Smooth muscle cell (in vitro differentiated cells): ENCODE data around the gene TCTA. TPM values are rescaled to one million over a fixed set of nuclear protein-coding genes. Genes with fewer than 3 reads are reported as not detected.

ENCODE experiments used
- DNase-seq: peaks from one replicate; lab custom pipeline; 2025; ENCODE audit not compliant: unreplicated experiment; lab: John Stamatoyannopoulos, UW
- H2AFZ ChIP-seq: fragments of 200-600 bp; sonication (generic); 2 replicates; pipeline ENCODE4 v1.6.0; 2016; ENCODE audit warnings: antibody characterized with exemption, low read depth, mild to moderate bottlenecking
- H3F3A ChIP-seq: fragments of 200-600 bp; sonication (generic); 2 replicates; pipeline ENCODE4 v1.6.0; 2017; ENCODE audit warnings: antibody characterized with exemption, low read depth
- H3K27ac ChIP-seq: fragments of 200-600 bp; sonication (generic); 2 replicates; pipeline ENCODE4 v1.5.1; 2016; ENCODE audit warnings: low read depth, mild to moderate bottlenecking
- H3K27me3 ChIP-seq: fragments of 200-600 bp; sonication (generic); 2 replicates; pipeline ENCODE4 v1.6.1; 2016; ENCODE audit warnings: low read depth, mild to moderate bottlenecking
- H3K36me3 ChIP-seq: fragments of 200-600 bp; sonication (generic); 2 replicates; pipeline ENCODE4 v1.5.1; 2016; ENCODE audit warnings: low read depth
- H3K4me1 ChIP-seq: fragments of 200-600 bp; sonication (generic); 2 replicates; pipeline ENCODE4 v1.5.1; 2016; ENCODE audit warnings: low read depth
- H3K4me2 ChIP-seq: fragments of 200-600 bp; sonication (generic); 2 replicates; pipeline ENCODE4 v1.6.0; 2016; ENCODE audit warnings: mild to moderate bottlenecking
- H3K4me3 ChIP-seq: fragments of 200-600 bp; sonication (generic); 2 replicates; pipeline ENCODE4 v1.5.1; 2016; ENCODE audit warnings: mild to moderate bottlenecking
- H3K79me2 ChIP-seq: fragments of 200-600 bp; sonication (generic); 2 replicates; pipeline ENCODE4 v1.6.0; 2016; ENCODE audit warnings: low read depth, mild to moderate bottlenecking
- H3K9ac ChIP-seq: fragments of 200-600 bp; sonication (generic); 2 replicates; pipeline ENCODE4 v1.6.0; 2016; ENCODE audit warnings: low read depth
- H3K9me3 ChIP-seq: fragments of 200-600 bp; sonication (generic); replicated peaks from 2 replicates; pipeline ENCODE4 v1.5.1; 2016; ENCODE audit warnings: low read depth
- H4K20me1 ChIP-seq: fragments of 200-600 bp; sonication (generic); 2 replicates; pipeline ENCODE4 v1.6.0; 2016; ENCODE audit warnings: low read depth
- CTCF ChIP-seq: fragments of 200-600 bp; sonication (generic); IDR thresholded peaks from 2 replicates; pipeline ENCODE4 v1.5.1; 2017; ENCODE audit warnings: borderline replicate concordance, mild to moderate bottlenecking, antibody characterized with exemption; ENCODE audit not compliant: insufficient read depth, poor library complexity, severe bottlenecking
- WGBS: methylation state at CpG from one replicate; pipeline ENCODE4 v1.1.7; 2016; ENCODE audit warnings: low lambda C conversion rate; 5-methylcytosine and 5-hydroxymethylcytosine counted together
- polyA plus RNA-seq: library from polyadenylated mRNA; unstranded; fragments of >200 nt; fragmentation: Nextera tagmentation; extraction: Ambion mirVana; gene quantifications from 2 replicates; pipeline ENCODE4 v1.2.1, GENCODE V29; 2016
- total RNA-seq: library from RNA; depleted of rRNA; stranded (reverse); fragments of >200 nt; gene quantifications from 2 replicates; pipeline ENCODE4 v1.2.3, GENCODE V29; 2014

Gene TCTA
- total and polyA plus RNA-seq, 2 experiments from 2014 or later = 11.0 to 12.8 TPM

DNA sequence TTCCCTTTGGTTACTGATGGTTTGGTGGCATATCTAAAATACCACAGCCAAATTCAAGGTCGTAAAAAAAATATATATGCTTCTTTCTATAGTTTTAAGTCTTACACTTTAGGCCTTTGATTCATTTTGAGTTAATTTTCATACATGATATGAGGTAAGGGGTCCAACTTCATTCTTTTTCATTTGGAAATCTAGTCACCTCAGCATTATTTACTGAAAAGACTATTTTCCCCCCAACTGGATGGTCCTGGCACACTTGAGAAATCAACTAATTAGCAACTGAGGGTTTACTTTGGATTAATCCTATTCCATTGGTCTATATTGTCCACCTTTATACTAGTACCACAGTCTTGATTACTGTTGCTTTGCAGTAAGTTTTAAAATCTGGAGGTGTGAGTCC lies 26.6 kb upstream of the TCTA start:
- H3K79me2 ChIP-seq = peaks cover 100% of the 10 kb centered on the region
- H3K4me2 ChIP-seq = no peak overlapping the region
- no peak for TF ChIP-seq CTCF
- H3K9me3 ChIP-seq = no peaks in the 10 kb centered on the region
- 100% methylated on average over 1 of the region's 1 CpG for WGBS
- peaks cover 100% of the 10 kb centered on the region for H4K20me1 ChIP-seq
- H3K36me3 ChIP-seq = no peaks in the 10 kb centered on the region
- no peaks in the 10 kb centered on the region for H3K4me1 ChIP-seq
- H3K4me3 ChIP-seq = no peak overlapping the region
- no peak for DNase-seq
- H3F3A ChIP-seq = peaks cover 7% of the 10 kb centered on the region
- no peaks in the 10 kb centered on the region for H3K27me3 ChIP-seq
- no peak overlapping the region for H2AFZ ChIP-seq
- H3K27ac ChIP-seq = no peak overlapping the region
- H3K9ac ChIP-seq = no peak overlapping the region

GRCh38 chr3:49386056-49386756 lies 26.0 kb upstream of the TCTA start:
- Histone ChIP-seq H4K20me1 (peaks cover 100% of the 10 kb centered on the region), H3K79me2 (peaks cover 100% of the 10 kb centered on the region), H3K36me3 (no peaks in the 10 kb centered on the region), H3K9ac (no peak overlapping the region), H3K4me3 (no peak overlapping the region), H2AFZ (no peak overlapping the region), H3K4me2 (no peak overlapping the region), H3K9me3 (no peaks in the 10 kb centered on the region), H3F3A (peaks cover 7% of the 10 kb centered on the region), H3K27ac (peak overlapping the region; percentile 7), H3K27me3 (no peaks in the 10 kb centered on the region), H3K4me1 (no peaks in the 10 kb centered on the region)
- 92% methylated on average over 11 of the region's 11 CpGs for WGBS
- no peak for DNase-seq
- no peak for TF ChIP-seq CTCF

DNA sequence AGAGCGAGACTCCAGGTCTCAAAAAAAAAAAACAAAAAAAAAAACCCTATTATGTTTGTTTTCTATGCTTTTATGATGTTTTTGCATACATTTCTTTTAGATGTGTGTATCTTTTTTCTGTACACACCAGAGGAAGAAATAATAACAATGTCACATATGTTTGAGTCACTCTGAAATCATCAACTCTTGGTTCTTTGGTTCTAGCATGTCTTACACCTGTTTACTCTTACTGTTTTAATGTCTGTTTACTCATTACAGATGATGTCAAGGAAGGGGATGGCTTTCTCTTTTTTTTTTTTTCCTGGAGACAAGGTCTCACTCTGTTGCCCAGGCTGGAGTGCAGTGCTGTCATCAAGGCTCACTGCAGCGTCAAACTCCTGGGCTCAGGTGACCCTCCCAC lies 24.5 kb upstream of the TCTA start:
- Histone ChIP-seq H3K36me3 (no peaks in the 10 kb centered on the region), H4K20me1 (peaks cover 100% of the 10 kb centered on the region), H3K4me3 (no peak overlapping the region), H2AFZ (no peak overlapping the region), H3K4me2 (no peak overlapping the region), H3K27ac (peak overlapping the region; percentile 70), H3K27me3 (no peaks in the 10 kb centered on the region), H3K9me3 (no peaks in the 10 kb centered on the region), H3K79me2 (peaks cover 100% of the 10 kb centered on the region), H3K9ac (no peak overlapping the region), H3K4me1 (no peaks in the 10 kb centered on the region), H3F3A (peaks cover 7% of the 10 kb centered on the region)
- WGBS = 100% methylated on average over 2 of the region's 2 CpGs
- TF ChIP-seq CTCF = no peak
- no peak for DNase-seq

DNA sequence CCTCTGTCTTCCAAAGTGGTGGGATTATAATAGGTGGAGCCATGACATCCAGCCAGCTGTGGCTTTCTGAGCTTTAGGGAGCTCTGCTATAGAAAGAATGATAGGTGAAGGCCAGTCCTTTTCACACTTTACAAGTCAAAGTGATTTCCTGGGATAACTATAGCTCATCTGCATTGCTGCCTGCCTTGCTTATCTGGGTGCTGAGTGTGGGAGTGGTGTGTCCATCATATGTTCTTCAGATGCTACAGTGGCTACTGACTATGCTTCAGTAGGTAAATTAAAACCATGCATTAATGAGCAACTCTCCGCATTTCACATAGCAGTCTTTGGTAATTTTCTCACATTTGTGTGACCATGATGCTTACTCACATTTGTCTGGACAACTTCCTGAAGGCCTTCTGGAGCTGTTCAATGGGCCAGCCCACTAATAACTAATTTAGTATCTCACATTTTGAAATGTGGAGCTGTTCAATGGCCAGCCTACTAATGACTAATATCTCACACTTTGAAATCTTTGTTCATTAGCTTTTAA lies 23.9 kb upstream of the TCTA start:
- Histone ChIP-seq H3K79me2 (peaks cover 100% of the 10 kb centered on the region), H3K9ac (no peak overlapping the region), H3K4me2 (peak overlapping the region; percentile 41), H3K4me1 (no peaks in the 10 kb centered on the region), H3K9me3 (no peaks in the 10 kb centered on the region), H3K36me3 (no peaks in the 10 kb centered on the region), H3K27me3 (no peaks in the 10 kb centered on the region), H3K27ac (peak overlapping the region; percentile 70), H2AFZ (no peak overlapping the region), H3K4me3 (no peak overlapping the region), H4K20me1 (peaks cover 100% of the 10 kb centered on the region), H3F3A (peaks cover 7% of the 10 kb centered on the region)
- TF ChIP-seq CTCF = no peak
- no peak for DNase-seq
- 58% methylated on average over 1 of the region's 1 CpG for WGBS
